Measurements from ENCODE around the gene BHLHA9.
"Not testable (repeated sequence)": the region's sequence is repeated elsewhere in the genome, so short reads cannot be mapped to it uniquely, and the experiment has no call there.

The BHLHA9 gene

GRCh38 chr17:1299552-1300370, 29.5 kb downstream of the BHLHA9 start:
- H3K27me3 Mint-ChIP-seq, result peaks cover 68% of the 10 kb centered on the region
- H3K4me1 Mint-ChIP-seq, result peaks cover 56% of the 10 kb centered on the region
- H3K4me3 Mint-ChIP-seq, result no peak overlapping the region
- CTCF ChIA-PET, result interaction anchor here (1.1 kb wide), 1 partner anchor 33 kb away, joined by 3 read pairs; no protein-coding TSS in a partner anchor
- no peak overlapping the region for H3K27ac Mint-ChIP-seq
- peaks cover 3% of the 10 kb centered on the region for H3K36me3 Mint-ChIP-seq
- DNase-seq, result no peak
- H3K9me3 Mint-ChIP-seq, result no peaks in the 10 kb centered on the region

GRCh38 chr17:1300371-1300905, 30.2 kb downstream of the BHLHA9 start:
- Mint-ChIP-seq H3K27ac (no peak overlapping the region), H3K4me3 (no peak overlapping the region), H3K36me3 (peaks cover 3% of the 10 kb centered on the region), H3K4me1 (peaks cover 49% of the 10 kb centered on the region), H3K27me3 (peaks cover 75% of the 10 kb centered on the region), H3K9me3 (no peaks in the 10 kb centered on the region)
- CTCF ChIA-PET, result no interaction called here
- DNase-seq, result no peak

GRCh38 chr17:1301546-1301945, 31.3 kb downstream of the BHLHA9 start:
- no peaks in the 10 kb centered on the region for H3K36me3 Mint-ChIP-seq
- H3K27me3 Mint-ChIP-seq, result peaks cover 86% of the 10 kb centered on the region
- CTCF ChIA-PET, result interaction anchor here (0.6 to 1.1 kb wide), 2 partner anchors 31 to 337 kb away, joined by 3 read pairs; no protein-coding TSS in a partner anchor
- no peak for DNase-seq
- peaks cover 38% of the 10 kb centered on the region for H3K4me1 Mint-ChIP-seq
- no peak overlapping the region for H3K4me3 Mint-ChIP-seq
- no peaks in the 10 kb centered on the region for H3K9me3 Mint-ChIP-seq
- no peak overlapping the region for H3K27ac Mint-ChIP-seq

GRCh38 chr17:1302761-1303160, 32.5 kb downstream of the BHLHA9 start:
- DNase-seq, result no peak
- CTCF ChIA-PET, result no interaction called here
- H3K9me3 Mint-ChIP-seq, result no peaks in the 10 kb centered on the region
- no peaks in the 10 kb centered on the region for H3K36me3 Mint-ChIP-seq
- H3K27ac Mint-ChIP-seq, result no peak overlapping the region
- H3K4me3 Mint-ChIP-seq, result no peak overlapping the region
- peaks cover 26% of the 10 kb centered on the region for H3K4me1 Mint-ChIP-seq
- H3K27me3 Mint-ChIP-seq, result peaks cover 90% of the 10 kb centered on the region

- CTCF ChIA-PET, result no interaction called here
- H3K4me3 Mint-ChIP-seq, result no peak overlapping the region
- H3K27me3 Mint-ChIP-seq, result peaks cover 74% of the 10 kb centered on the region
- no peaks in the 10 kb centered on the region for H3K9me3 Mint-ChIP-seq
- H3K36me3 Mint-ChIP-seq, result no peaks in the 10 kb centered on the region
- DNase-seq, result no peak
- H3K4me1 Mint-ChIP-seq, result peaks cover 13% of the 10 kb centered on the region
- no peak overlapping the region for H3K27ac Mint-ChIP-seq
Observed at GRCh38 chr17:1304522-1304921, 34.3 kb downstream of the BHLHA9 start.

- Mint-ChIP-seq H3K4me1 (peaks cover 11% of the 10 kb centered on the region), H3K36me3 (no peaks in the 10 kb centered on the region), H3K27ac (no peak overlapping the region), H3K9me3 (no peaks in the 10 kb centered on the region), H3K4me3 (no peak overlapping the region), H3K27me3 (peaks cover 68% of the 10 kb centered on the region)
- DNase-seq, result no peak
- CTCF ChIA-PET, result interaction anchor here (0.7 kb wide), 1 partner anchor 325 kb away, joined by 4 read pairs; no protein-coding TSS in a partner anchor
Observed at GRCh38 chr17:1304962-1305563, 34.8 kb downstream of the BHLHA9 start.

- H3K4me1 Mint-ChIP-seq, H3K9me3 Mint-ChIP-seq, H3K4me3 Mint-ChIP-seq, H3K27ac Mint-ChIP-seq, CTCF ChIA-PET, H3K36me3 Mint-ChIP-seq, DNase-seq: not testable (repeated sequence)
- peaks cover 62% of the 10 kb centered on the region for H3K27me3 Mint-ChIP-seq
Observed at GRCh38 chr17:1307829-1308228, 37.6 kb downstream of the BHLHA9 start.

GRCh38 chr17:1312261-1312870, 42.1 kb downstream of the BHLHA9 start:
- no peaks in the 10 kb centered on the region for H3K9me3 Mint-ChIP-seq
- H3K36me3 Mint-ChIP-seq, result no peaks in the 10 kb centered on the region
- peak; percentile 50 for DNase-seq

GRCh38 chr17:1313270-1314005, 43.2 kb downstream of the BHLHA9 start:
- Mint-ChIP-seq H3K27ac (no peak overlapping the region), H3K27me3 (peaks cover 44% of the 10 kb centered on the region), H3K9me3 (no peaks in the 10 kb centered on the region), H3K4me3 (no peak overlapping the region), H3K36me3 (no peaks in the 10 kb centered on the region), H3K4me1 (no peaks in the 10 kb centered on the region)
- no peak for DNase-seq
- CTCF ChIA-PET, result no interaction called here

More at GRCh38 chr17:1312261-1312870, 42.1 kb downstream of the BHLHA9 start:
- CTCF ChIA-PET, result no interaction called here
- Mint-ChIP-seq H3K4me3 (no peak overlapping the region), H3K27me3 (peaks cover 49% of the 10 kb centered on the region), H3K4me1 (no peaks in the 10 kb centered on the region), H3K27ac (no peak overlapping the region)

GRCh38 chr17:1315409-1315808, 45.2 kb downstream of the BHLHA9 start:
- H3K9me3 Mint-ChIP-seq, result no peaks in the 10 kb centered on the region
- CTCF ChIA-PET, result interaction anchor here (1.4 kb wide), 1 partner anchor 17 kb away, joined by 6 read pairs; no protein-coding TSS in a partner anchor

GRCh38 chr17:1315891-1316403, 45.7 kb downstream of the BHLHA9 start:
- Mint-ChIP-seq H3K27me3 (peaks cover 61% of the 10 kb centered on the region), H3K27ac (no peak overlapping the region), H3K4me3 (no peak overlapping the region), H3K36me3 (no peaks in the 10 kb centered on the region), H3K4me1 (no peaks in the 10 kb centered on the region), H3K9me3 (no peaks in the 10 kb centered on the region)
- CTCF ChIA-PET, result interaction anchor here (1.4 kb wide), 1 partner anchor 16 kb away, joined by 6 read pairs; no protein-coding TSS in a partner anchor
- no peak for DNase-seq

More at GRCh38 chr17:1315409-1315808, 45.2 kb downstream of the BHLHA9 start:
- no peaks in the 10 kb centered on the region for H3K4me1 Mint-ChIP-seq
- no peaks in the 10 kb centered on the region for H3K36me3 Mint-ChIP-seq
- no peak overlapping the region for H3K4me3 Mint-ChIP-seq
- no peak for DNase-seq
- no peak overlapping the region for H3K27ac Mint-ChIP-seq
- peaks cover 56% of the 10 kb centered on the region for H3K27me3 Mint-ChIP-seq

Measured in activated naive CD4-positive, alpha-beta T cell treated with anti-CD3 and anti-CD28 coated beads, Interleukin-2, amount 10 ng/mL, durations not matched to agents 7 days and 5 days (primary cell).